ENCODE data around the gene GBP3.
A peak's percentile ranks its signal among the peaks of the same experiment; 100 is the strongest.

The GBP3 gene

DNA sequence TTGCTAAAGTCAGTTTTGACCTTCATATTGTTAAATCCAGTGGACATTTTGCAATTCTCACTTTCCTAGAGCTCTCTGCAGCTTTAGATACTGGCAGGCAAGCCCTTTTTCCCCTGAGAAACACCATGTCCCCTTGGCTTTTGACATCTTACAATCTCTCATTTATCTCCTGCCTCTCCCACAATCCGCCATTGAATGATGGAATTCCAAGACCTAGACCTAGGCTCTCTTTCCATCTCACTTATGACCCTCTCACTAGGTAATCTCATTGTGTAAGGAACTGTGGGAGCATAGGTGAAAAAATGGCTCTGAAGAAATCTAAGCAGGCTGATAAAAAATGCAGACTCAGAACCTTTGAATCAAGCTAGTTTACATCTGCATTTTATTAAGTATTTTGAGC, 32.2 kb downstream of the GBP3 start:
- H3K4me3 ChIP-seq (ENCODE audit: low read length), result no peak overlapping the region
- H3K4me1 ChIP-seq (ENCODE audit: control insufficient read depth, low read length), result peaks cover 26% of the 10 kb centered on the region
- H3K79me2 ChIP-seq (ENCODE audit: control insufficient read depth, low read length), result peaks cover 75% of the 10 kb centered on the region
- peaks cover 6% of the 10 kb centered on the region for H3F3A ChIP-seq (ENCODE audit: control insufficient read depth, insufficient read depth)
- no peak overlapping the region for H3K27ac ChIP-seq (ENCODE audit: low read depth, low read length)
- TF ChIP-seq, protein P1, sequence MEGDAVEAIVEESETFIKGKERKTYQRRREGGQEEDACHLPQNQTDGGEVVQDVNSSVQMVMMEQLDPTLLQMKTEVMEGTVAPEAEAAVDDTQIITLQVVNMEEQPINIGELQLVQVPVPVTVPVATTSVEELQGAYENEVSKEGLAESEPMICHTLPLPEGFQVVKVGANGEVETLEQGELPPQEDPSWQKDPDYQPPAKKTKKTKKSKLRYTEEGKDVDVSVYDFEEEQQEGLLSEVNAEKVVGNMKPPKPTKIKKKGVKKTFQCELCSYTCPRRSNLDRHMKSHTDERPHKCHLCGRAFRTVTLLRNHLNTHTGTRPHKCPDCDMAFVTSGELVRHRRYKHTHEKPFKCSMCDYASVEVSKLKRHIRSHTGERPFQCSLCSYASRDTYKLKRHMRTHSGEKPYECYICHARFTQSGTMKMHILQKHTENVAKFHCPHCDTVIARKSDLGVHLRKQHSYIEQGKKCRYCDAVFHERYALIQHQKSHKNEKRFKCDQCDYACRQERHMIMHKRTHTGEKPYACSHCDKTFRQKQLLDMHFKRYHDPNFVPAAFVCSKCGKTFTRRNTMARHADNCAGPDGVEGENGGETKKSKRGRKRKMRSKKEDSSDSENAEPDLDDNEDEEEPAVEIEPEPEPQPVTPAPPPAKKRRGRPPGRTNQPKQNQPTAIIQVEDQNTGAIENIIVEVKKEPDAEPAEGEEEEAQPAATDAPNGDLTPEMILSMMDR (IDR thresholded peaks at IDR 0.05; ENCODE audit: low read depth, low read length, poor library complexity, severe bottlenecking), result no peak
- TF ChIP-seq EZH2phosphoT487 (IDR thresholded peaks at IDR 0.05; ENCODE audit: borderline replicate concordance, low read length), result no peak
- peak overlapping the region; percentile 3; the same call in 1 of the 2 replicates for H3K4me2 ChIP-seq (ENCODE audit: low read length)
- peaks cover 41% of the 10 kb centered on the region for H3K36me3 ChIP-seq (ENCODE audit: control insufficient read depth, low read length)
- H3K9me2 ChIP-seq (replicated peaks; ENCODE audit: control insufficient read depth, low read length), result no peaks in the 10 kb centered on the region
- H4K20me1 ChIP-seq (ENCODE audit: control insufficient read depth, insufficient read depth, low read depth, low read length), result no peaks in the 10 kb centered on the region
- no peaks in the 10 kb centered on the region for H3K27me3 ChIP-seq (ENCODE audit: control insufficient read depth, low read length)
- no peaks in the 10 kb centered on the region for H3K9me3 ChIP-seq (ENCODE audit: control insufficient read depth, insufficient read depth, low read length)

DNA sequence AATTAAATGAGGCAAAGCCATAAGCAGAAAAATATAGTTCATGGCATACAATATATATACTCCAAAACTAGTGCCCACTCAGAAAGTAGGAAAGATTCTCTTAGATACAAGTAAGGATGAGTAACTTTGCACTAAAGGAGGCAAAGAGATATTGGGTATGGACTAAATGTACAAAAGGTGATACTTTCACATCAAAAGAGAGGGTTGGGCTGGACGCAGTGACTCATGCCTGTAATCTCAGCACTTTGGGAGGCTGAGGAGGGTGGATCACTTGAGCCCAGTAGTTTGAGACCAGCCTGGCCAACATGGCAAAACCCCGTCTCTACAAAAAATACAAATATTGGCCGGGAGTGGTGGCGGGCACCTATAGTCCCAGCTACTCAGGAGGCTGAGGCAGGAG, 37.0 kb downstream of the GBP3 start:
- Histone ChIP-seq H3K36me3 (ENCODE audit: control insufficient read depth, low read length) (peaks cover 62% of the 10 kb centered on the region), H3F3A (ENCODE audit: control insufficient read depth, insufficient read depth) (no peaks in the 10 kb centered on the region), H3K9me3 (ENCODE audit: control insufficient read depth, insufficient read depth, low read length) (no peaks in the 10 kb centered on the region), H3K4me1 (ENCODE audit: control insufficient read depth, low read length) (peaks cover 20% of the 10 kb centered on the region), H3K27me3 (ENCODE audit: control insufficient read depth, low read length) (no peaks in the 10 kb centered on the region), H3K27ac (ENCODE audit: low read depth, low read length) (0 out of 2 replicates have a peak overlapping the region, but pooled peaks have one; percentile 28), H3K79me2 (ENCODE audit: control insufficient read depth, low read length) (peaks cover 99% of the 10 kb centered on the region), H3K9me2 (replicated peaks; ENCODE audit: control insufficient read depth, low read length) (no peaks in the 10 kb centered on the region), H3K4me2 (ENCODE audit: low read length) (peak overlapping the region; percentile 47; the same call in 1 of the 2 replicates), H4K20me1 (ENCODE audit: control insufficient read depth, insufficient read depth, low read depth, low read length) (no peaks in the 10 kb centered on the region), H3K4me3 (ENCODE audit: low read length) (no peak overlapping the region)
- TF ChIP-seq EZH2phosphoT487 (IDR thresholded peaks at IDR 0.05; ENCODE audit: borderline replicate concordance, low read length), result no peak
- TF ChIP-seq, protein P1 (IDR thresholded peaks at IDR 0.05; ENCODE audit: low read depth, low read length, poor library complexity, severe bottlenecking), result no peak

DNA sequence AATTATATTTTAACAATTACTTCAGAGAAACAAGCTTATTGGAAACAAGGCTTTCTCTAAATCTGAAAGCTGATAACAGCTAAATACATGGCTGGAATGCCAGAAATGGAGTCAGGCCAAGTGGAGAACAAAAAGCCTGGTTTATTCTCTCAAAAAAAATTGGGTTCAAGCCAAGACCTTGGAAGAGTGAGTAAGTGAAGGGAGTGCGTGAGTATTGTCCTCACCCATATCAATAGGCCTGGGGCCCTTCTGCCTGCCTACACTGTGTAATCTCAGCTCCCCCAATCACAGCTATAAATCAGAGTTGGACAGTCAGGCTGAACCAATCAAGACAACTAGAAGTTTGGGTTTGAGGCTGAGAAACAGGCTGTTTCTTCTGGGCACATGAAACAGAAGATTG, 37.6 kb downstream of the GBP3 start:
- no peaks in the 10 kb centered on the region for H4K20me1 ChIP-seq (ENCODE audit: control insufficient read depth, insufficient read depth, low read depth, low read length)
- peak overlapping the region; percentile 47 for H3K4me2 ChIP-seq (ENCODE audit: low read length)
- 0 out of 2 replicates have a peak overlapping the region, but pooled peaks have one; percentile 16 for H3K4me3 ChIP-seq (ENCODE audit: low read length)
- no peak for TF ChIP-seq EZH2phosphoT487 (IDR thresholded peaks at IDR 0.05; ENCODE audit: borderline replicate concordance, low read length)
- TF ChIP-seq, protein P1 (IDR thresholded peaks at IDR 0.05; ENCODE audit: low read depth, low read length, poor library complexity, severe bottlenecking), result no peak
- H3K9me3 ChIP-seq (ENCODE audit: control insufficient read depth, insufficient read depth, low read length), result no peaks in the 10 kb centered on the region
- no peaks in the 10 kb centered on the region for H3K27me3 ChIP-seq (ENCODE audit: control insufficient read depth, low read length)
- peak overlapping the region; percentile 28 for H3K27ac ChIP-seq (ENCODE audit: low read depth, low read length)
- H3K36me3 ChIP-seq (ENCODE audit: control insufficient read depth, low read length), result peaks cover 63% of the 10 kb centered on the region
- no peaks in the 10 kb centered on the region for H3F3A ChIP-seq (ENCODE audit: control insufficient read depth, insufficient read depth)
- H3K4me1 ChIP-seq (ENCODE audit: control insufficient read depth, low read length), result peaks cover 20% of the 10 kb centered on the region
- peaks cover 97% of the 10 kb centered on the region for H3K79me2 ChIP-seq (ENCODE audit: control insufficient read depth, low read length)
- no peaks in the 10 kb centered on the region for H3K9me2 ChIP-seq (replicated peaks; ENCODE audit: control insufficient read depth, low read length)
